Skeletal muscle cell (primary cell): ENCODE results near the gene MEGF6.

Experiments
- DNase-seq: peaks from one replicate; pipeline ENCODE4 v3.0.0-alpha.2; 2010; ENCODE audit warnings: low read depth
- H3K4me3 ChIP-seq: 2 replicates; pipeline ENCODE4 v1.5.1; 2011; ENCODE audit warnings: low read depth, mild to moderate bottlenecking, control low read depth, low read length, moderate library complexity

Gene MEGF6

DNA sequence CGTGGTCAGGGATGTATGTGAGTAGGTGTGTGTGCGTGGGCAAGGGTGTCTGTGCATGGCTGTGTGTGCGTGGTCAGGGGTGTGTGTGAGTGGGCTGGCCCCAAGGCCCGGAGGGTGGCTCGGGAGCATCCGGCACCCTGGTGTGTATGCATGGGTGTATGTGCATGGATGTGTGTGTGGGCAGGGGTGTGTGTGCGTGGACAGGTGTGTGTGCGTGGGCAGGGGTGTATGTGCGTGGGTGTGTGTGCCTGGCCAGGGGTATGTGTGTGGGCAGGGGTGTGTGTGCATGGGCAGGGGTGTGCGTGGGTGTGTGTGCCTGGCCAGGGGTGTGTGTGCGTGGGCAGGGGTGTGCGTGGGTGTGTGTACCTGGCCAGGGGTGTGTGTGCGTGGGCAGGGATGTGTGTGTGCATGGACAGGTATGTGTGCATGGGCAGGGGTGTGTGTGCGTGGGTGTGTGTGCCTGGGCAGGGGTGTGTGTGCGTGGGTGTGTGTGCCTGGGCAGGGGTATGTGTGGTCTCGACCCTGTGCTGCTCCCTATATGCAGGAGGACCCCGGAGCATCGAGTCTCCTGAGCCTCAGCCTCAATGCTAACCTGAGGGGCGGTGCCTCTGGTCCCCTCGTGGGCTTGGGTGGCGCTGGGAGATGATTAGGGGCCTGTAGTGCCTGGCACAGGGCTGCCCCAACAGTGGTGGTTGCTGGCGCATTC, 140.5 kb downstream of the MEGF6 start:
- DNase-seq = no peak
- no peak overlapping the region for H3K4me3 ChIP-seq

- DNase-seq = no peak
- no peak overlapping the region for H3K4me3 ChIP-seq
These were observed 141.3 kb downstream of the MEGF6 start for GRCh38 chr1:3469849-3470649.

GRCh38 chr1:3469104-3469848, 142.0 kb downstream of the MEGF6 start:
- DNase-seq = no peak
- no peak overlapping the region for H3K4me3 ChIP-seq

DNA sequence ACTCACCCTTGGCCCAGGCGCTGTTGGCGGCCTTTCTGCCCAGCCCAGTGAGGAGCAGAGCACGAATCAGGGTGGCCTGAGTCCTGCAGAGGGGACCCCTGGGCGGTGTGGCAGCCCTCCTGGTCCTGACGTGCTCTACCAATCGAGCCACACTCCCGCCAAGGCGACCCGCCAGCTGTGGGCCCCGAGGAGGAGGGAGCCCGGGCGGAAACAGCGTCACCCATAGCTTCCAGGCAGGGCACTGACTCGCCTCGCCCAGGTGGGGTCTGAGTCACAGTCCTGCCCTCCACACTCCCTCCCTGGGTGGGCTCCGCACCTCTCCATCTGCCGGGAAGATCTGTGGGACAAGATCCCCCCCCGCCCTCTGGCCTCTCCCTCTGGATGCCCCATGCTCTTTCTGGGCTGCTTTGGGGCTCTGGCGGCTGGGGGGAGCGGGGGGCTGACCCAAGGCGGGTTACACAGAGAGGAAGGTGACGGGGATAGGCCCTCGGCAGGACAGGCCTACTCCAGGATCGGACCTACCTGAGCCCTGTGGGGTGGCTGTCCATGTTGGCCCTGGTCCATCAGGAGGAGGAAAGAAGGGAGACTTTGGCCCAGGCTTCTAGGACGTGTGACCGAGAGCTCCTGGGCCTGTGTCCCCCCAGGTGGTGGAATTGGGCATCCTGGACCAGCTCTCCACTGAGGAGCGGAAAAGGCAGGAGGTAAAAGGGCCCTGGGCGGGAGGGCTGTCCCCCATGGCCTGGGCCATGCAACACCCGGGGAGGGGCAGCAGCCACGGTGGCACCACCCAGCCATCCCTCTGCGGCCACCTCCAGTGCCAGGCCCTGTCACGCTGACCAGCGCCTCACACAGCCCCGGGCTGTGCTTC, 142.8 kb downstream of the MEGF6 start:
- H3K4me3 ChIP-seq = no peak overlapping the region
- no peak for DNase-seq

GRCh38 chr1:3467096-3468036, 143.9 kb downstream of the MEGF6 start:
- DNase-seq = no peak
- no peak overlapping the region for H3K4me3 ChIP-seq

GRCh38 chr1:3466366-3467075, 144.8 kb downstream of the MEGF6 start:
- H3K4me3 ChIP-seq = no peak overlapping the region
- DNase-seq = no peak

DNA sequence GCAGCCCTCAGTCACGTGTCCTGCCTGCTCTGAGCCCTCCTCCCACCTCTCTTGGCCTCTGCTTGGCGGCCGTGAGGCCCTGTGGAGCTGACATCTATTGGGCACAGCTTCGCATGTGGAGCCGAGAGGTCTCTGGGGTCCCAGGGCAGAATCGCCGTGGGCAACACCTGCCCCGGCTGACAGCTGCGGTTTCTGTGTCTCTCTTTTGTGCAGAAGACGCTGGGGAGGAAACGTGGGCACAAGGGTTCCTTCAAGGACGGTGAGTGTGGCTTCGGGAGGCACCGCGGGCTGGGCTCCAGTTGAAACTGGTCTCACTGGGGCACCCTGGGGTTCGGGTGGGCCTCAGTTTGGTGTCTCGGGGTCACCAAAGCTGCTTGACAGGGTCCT, 145.4 kb downstream of the MEGF6 start:
- no peak for DNase-seq
- H3K4me3 ChIP-seq = no peak overlapping the region

DNA sequence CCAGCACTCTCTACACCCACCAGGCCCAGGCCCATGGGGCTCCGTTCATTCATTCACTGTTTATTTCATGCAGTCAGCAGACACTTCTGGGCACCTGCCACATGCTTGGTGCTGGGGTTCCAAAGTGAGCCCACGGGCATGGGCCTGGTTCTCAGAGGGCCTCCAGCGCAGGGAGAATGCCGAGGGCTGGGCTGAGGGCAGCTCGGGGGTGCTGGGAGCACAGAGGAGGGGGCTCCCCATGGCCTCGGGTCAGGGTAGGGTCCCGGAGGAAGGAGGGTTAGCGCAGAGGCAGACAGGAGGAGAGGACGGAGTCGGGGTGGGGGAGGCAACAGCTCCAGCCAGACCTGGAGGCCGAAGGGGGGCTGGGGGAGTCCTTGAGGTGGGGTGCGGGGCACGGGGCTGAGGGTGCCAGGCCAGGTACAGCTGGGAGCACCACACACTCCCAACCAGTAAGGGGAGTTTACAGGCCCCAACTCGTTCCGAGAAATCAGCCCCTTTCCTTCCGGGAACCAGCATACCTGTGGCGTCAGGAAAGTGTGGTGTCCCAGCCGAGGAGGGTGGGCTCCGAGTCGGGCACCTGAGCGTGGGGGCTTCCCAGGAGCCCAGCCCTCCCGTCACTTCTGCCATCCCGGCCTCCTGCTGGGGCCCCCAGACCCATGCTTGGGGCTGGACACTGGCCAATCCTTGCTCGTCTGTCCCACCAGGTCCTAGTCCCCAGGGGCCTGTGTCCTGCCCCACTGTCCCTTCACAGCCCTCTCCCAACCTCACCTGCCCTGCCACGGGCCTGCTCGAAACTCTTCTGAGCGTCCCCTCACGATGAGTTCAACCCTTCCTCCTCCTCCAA, 146.0 kb downstream of the MEGF6 start:
- no peak for DNase-seq
- no peak overlapping the region for H3K4me3 ChIP-seq

DNA sequence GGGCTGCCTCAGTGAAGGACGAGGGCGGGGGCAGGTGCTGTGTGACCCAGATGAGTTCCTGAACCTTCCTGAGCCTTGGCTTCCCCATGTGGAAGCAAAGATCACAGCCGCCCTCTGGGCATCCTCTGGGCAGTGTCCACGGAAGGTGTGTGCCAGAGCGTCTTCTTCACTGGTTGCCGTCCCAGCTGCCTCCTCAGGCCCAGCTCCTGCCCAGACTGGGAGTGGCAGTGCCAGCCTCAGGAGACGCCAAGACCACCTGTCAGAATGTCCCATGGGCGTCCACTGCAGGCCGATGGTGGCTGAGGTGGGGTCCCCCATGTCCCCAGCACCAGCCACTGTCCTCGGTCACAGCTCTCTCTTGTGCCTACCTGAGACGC, 146.7 kb downstream of the MEGF6 start:
- H3K4me3 ChIP-seq = no peak overlapping the region

DNA sequence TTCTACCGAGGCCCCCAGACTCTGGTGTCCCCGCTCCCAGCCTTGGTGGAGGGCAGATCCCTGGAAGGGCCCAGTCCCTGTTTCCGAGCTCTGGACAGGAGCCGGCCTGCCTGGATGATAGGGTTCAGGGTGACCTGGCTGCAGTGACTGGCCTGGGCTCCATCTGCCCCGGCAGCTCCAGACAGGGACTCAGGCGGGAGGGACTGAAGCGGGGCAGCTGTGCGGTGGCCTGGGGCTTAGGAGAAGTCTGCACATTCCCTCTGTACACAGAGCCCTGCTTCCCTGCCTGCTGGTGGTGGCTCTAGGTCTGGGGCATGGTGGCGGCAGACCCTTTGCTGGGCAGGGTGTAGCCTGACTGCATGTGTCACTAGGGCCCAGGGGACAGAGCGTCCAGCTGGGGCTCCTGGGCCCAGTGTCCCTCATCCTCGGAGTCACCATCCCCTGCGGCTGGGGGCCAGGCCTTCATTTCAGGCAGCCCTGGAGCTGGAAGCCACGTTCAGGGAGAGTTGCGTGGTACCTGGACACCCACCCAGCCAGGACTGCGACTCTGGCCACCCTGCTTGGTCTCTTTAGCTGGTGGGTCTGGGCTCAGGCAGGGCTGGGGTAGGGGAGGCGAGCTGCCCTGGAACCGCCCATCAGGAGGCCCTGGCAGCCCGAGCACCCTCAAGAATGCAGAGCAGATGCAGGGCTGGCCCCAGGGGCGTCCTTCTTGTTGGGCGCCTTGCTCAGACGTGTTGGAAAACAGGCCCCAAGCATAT, 147.2 kb downstream of the MEGF6 start:
- no peak for DNase-seq

More for the DNA sequence above, 146.7 kb downstream of the MEGF6 start:
- DNase-seq = no peak

GRCh38 chr1:3463408-3463863, 147.9 kb downstream of the MEGF6 start:
- H3K4me3 ChIP-seq = no peak overlapping the region
- DNase-seq = no peak

More for the DNA sequence above, 147.2 kb downstream of the MEGF6 start:
- no peak overlapping the region for H3K4me3 ChIP-seq

- H3K4me3 ChIP-seq = no peak overlapping the region
These were observed 148.3 kb downstream of the MEGF6 start for GRCh38 chr1:3463013-3463385.

DNA sequence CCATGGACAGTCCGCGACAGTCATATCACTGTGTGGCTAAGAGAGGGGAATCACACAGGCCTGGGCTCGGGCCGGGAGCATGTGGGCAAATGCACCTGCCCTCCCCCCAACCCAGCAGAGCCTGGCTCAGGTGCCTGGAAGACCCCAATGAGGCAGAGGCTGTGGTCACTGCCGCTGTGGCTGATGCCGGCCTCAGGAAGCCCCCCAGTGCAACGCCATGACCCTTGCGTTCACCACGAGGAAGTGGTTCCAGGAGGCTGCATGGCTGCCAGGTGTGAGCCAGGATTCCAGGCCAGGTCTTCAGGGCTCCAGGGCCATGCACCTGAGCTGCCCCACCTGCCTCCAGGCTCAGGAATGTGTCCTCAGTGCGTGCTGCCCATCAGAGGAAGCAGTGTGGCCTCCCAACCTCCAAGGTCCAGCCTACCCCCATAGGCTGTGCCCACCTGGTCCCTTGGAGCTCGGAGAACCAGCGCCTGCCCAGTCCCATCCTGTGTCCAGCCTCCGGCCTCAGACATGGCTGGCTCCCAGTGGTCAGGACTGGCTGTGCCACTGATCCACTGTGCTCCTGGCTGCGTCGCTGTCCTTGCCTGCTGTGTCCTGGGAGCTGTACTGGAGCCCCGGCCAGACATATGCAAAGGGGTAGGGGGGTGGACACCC, 148.8 kb downstream of the MEGF6 start:
- DNase-seq = no peak
- no peak overlapping the region for H3K4me3 ChIP-seq

More at GRCh38 chr1:3463013-3463385, 148.3 kb downstream of the MEGF6 start:
- no peak for DNase-seq

DNA sequence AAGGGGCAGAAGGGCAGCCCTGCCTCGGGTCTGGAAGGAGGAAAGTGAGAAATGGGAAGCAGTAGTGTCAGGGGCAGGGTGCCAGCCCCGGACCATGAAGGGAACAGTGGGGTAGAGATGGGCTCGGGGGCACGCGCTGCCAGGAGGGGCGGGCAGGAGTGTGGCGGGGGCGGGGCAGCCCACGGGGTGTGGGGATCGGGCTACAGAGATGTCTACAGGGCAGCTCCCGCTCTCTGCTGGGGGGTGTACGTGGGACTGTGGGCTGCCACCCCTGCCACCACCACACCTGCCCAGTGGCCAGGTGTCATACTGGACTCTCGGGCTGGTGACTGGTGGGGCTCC, 149.4 kb downstream of the MEGF6 start:
- no peak for DNase-seq
- H3K4me3 ChIP-seq = no peak overlapping the region

- H3K4me3 ChIP-seq = no peak overlapping the region
- no peak for DNase-seq
These were observed 149.9 kb downstream of the MEGF6 start for GRCh38 chr1:3461238-3461933.
